ENCODE data around the gene SETD4.

DNA sequence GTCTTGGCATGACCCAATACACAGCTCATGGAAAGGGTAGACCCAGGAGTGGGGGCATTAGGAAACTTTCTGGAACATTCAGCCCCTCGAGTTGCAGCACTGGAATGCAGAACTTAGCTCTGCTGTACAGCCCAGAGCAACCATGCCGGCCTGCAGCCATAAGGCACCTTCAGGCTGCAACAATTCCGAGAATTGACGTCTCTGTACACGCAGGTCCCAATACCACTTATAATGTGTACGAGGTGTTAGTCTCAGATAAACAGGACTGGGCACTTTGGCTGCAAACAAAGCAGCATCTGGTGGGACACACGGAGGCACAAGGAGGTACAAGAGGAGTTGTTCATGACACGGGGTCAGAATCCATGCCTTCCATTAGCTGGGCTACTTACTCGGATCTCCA lies 17.4 kb upstream of the SETD4 start:
- TF ChIP-seq SATB2 (CRISPR knock-in tag; IDR thresholded peaks at IDR 0.05) = no peak
- no peak for TF ChIP-seq CEBPB (IDR thresholded peaks at IDR 0.05; ENCODE audit: borderline replicate concordance, low read depth, low read length)
- TF ChIP-seq, protein P1, sequence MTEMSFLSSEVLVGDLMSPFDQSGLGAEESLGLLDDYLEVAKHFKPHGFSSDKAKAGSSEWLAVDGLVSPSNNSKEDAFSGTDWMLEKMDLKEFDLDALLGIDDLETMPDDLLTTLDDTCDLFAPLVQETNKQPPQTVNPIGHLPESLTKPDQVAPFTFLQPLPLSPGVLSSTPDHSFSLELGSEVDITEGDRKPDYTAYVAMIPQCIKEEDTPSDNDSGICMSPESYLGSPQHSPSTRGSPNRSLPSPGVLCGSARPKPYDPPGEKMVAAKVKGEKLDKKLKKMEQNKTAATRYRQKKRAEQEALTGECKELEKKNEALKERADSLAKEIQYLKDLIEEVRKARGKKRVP (CRISPR knock-in tag; IDR thresholded peaks at IDR 0.05) = no peak
- no peak for TF ChIP-seq ASH2L (IDR thresholded peaks at IDR 0.05; ENCODE audit: insufficient read length, low read depth, low read length)
- no peak for TF ChIP-seq NCOA5 (CRISPR knock-in tag; IDR thresholded peaks at IDR 0.05)
- TF ChIP-seq, protein P2, sequence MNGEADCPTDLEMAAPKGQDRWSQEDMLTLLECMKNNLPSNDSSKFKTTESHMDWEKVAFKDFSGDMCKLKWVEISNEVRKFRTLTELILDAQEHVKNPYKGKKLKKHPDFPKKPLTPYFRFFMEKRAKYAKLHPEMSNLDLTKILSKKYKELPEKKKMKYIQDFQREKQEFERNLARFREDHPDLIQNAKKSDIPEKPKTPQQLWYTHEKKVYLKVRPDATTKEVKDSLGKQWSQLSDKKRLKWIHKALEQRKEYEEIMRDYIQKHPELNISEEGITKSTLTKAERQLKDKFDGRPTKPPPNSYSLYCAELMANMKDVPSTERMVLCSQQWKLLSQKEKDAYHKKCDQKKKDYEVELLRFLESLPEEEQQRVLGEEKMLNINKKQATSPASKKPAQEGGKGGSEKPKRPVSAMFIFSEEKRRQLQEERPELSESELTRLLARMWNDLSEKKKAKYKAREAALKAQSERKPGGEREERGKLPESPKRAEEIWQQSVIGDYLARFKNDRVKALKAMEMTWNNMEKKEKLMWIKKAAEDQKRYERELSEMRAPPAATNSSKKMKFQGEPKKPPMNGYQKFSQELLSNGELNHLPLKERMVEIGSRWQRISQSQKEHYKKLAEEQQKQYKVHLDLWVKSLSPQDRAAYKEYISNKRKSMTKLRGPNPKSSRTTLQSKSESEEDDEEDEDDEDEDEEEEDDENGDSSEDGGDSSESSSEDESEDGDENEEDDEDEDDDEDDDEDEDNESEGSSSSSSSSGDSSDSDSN (CRISPR knock-in tag; IDR thresholded peaks at IDR 0.05) = no peak
- TF ChIP-seq, protein P3, sequence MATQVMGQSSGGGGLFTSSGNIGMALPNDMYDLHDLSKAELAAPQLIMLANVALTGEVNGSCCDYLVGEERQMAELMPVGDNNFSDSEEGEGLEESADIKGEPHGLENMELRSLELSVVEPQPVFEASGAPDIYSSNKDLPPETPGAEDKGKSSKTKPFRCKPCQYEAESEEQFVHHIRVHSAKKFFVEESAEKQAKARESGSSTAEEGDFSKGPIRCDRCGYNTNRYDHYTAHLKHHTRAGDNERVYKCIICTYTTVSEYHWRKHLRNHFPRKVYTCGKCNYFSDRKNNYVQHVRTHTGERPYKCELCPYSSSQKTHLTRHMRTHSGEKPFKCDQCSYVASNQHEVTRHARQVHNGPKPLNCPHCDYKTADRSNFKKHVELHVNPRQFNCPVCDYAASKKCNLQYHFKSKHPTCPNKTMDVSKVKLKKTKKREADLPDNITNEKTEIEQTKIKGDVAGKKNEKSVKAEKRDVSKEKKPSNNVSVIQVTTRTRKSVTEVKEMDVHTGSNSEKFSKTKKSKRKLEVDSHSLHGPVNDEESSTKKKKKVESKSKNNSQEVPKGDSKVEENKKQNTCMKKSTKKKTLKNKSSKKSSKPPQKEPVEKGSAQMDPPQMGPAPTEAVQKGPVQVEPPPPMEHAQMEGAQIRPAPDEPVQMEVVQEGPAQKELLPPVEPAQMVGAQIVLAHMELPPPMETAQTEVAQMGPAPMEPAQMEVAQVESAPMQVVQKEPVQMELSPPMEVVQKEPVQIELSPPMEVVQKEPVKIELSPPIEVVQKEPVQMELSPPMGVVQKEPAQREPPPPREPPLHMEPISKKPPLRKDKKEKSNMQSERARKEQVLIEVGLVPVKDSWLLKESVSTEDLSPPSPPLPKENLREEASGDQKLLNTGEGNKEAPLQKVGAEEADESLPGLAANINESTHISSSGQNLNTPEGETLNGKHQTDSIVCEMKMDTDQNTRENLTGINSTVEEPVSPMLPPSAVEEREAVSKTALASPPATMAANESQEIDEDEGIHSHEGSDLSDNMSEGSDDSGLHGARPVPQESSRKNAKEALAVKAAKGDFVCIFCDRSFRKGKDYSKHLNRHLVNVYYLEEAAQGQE (IDR thresholded peaks at IDR 0.05; ENCODE audit: borderline replicate concordance in 1 of 2, low read depth in 1 of 2, low read length in 2 of 2) = no peak
- no peak for TF ChIP-seq RELA (CRISPR knock-in tag; IDR thresholded peaks at IDR 0.05)
- TF ChIP-seq KAT2B (IDR thresholded peaks at IDR 0.05; ENCODE audit: borderline replicate concordance, low read depth, low read length) = no peak
- no peak for TF ChIP-seq ZNF274 (CRISPR knock-in tag; IDR thresholded peaks at IDR 0.05)
- no peak for TF ChIP-seq YY1 (IDR thresholded peaks at IDR 0.05; ENCODE audit: insufficient read depth, insufficient replicate concordance, low read depth, low read length)
- no peak for TF ChIP-seq MYC (CRISPR knock-in tag; IDR thresholded peaks at IDR 0.05; ENCODE audit: borderline replicate concordance)
- TF ChIP-seq, protein P4, sequence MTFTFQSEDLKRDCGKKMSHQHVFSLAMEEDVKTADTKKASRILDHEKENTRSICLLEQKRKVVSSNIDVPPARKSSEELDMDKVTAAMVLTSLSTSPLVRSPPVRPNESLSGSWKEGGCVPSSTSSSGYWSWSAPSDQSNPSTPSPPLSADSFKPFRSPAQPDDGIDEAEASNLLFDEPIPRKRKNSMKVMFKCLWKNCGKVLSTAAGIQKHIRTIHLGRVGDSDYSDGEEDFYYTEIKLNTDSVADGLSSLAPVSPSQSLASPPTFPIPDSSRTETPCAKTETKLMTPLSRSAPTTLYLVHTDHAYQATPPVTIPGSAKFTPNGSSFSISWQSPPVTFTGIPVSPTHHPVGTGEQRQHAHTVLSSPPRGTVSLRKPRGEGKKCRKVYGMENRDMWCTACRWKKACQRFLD (CRISPR knock-in tag; IDR thresholded peaks at IDR 0.05; ENCODE audit: borderline replicate concordance) = no peak
- no peak for TF ChIP-seq MXI1 (IDR thresholded peaks at IDR 0.05; ENCODE audit: borderline replicate concordance, low read depth, low read length)

Data from HepG2 (cell line).